ENCODE data around the gene PRUNE1.
A peak's percentile ranks its signal among the peaks of the same experiment; 100 is the strongest.

Gene PRUNE1

DNA sequence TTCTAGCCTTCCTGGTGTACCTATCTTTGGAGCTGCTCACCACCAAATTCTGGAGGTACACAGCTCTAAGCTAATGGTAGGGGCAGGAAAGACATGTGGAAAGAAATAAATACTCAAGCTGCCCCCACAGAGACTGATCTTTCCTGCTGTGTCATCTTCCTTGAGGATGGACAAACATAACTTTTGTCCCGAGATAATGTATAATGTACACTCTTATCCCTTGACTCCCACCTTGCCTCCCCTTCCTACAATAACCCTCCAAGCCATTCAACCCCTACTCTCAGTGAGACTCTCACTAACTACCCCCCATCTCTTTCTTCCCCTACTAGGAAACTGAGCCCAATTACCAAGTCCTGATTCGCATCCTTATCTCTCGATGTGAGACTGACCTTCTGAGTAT lies 14.0 kb upstream of the PRUNE1 start:
- no peak for FAIRE-seq
- no peak for DNase-seq (ENCODE audit: insufficient read length, low spot score)

DNA sequence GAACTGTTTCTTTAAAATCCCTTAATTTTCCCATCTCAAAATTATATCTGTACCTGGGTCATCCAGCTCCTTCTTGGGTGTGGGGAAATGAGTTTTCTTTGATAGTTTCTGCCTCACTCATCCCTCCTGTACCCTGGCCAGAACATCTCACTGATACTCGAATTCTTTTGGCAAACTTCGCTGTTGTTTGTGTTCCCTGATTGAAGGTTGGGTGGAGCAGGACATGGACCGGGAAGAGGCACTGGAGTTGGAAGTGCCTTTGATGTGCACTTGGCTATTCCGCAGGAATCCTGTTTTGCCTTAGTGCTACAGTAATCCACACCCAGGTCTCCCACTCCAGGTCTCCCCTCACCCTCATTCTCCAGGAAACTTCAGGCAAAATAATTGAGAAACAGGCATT lies 12.8 kb upstream of the PRUNE1 start:
- no peak for DNase-seq (ENCODE audit: insufficient read length, low spot score)
- TF ChIP-seq, protein P1, sequence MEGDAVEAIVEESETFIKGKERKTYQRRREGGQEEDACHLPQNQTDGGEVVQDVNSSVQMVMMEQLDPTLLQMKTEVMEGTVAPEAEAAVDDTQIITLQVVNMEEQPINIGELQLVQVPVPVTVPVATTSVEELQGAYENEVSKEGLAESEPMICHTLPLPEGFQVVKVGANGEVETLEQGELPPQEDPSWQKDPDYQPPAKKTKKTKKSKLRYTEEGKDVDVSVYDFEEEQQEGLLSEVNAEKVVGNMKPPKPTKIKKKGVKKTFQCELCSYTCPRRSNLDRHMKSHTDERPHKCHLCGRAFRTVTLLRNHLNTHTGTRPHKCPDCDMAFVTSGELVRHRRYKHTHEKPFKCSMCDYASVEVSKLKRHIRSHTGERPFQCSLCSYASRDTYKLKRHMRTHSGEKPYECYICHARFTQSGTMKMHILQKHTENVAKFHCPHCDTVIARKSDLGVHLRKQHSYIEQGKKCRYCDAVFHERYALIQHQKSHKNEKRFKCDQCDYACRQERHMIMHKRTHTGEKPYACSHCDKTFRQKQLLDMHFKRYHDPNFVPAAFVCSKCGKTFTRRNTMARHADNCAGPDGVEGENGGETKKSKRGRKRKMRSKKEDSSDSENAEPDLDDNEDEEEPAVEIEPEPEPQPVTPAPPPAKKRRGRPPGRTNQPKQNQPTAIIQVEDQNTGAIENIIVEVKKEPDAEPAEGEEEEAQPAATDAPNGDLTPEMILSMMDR (IDR thresholded peaks at IDR 0.05; ENCODE audit: insufficient read depth, missing control alignments), result no peak
- no peak for FAIRE-seq

More for the DNA sequence above, 14.0 kb upstream of the PRUNE1 start:
- TF ChIP-seq, protein P1 (IDR thresholded peaks at IDR 0.05; ENCODE audit: insufficient read depth, missing control alignments), result no peak

DNA sequence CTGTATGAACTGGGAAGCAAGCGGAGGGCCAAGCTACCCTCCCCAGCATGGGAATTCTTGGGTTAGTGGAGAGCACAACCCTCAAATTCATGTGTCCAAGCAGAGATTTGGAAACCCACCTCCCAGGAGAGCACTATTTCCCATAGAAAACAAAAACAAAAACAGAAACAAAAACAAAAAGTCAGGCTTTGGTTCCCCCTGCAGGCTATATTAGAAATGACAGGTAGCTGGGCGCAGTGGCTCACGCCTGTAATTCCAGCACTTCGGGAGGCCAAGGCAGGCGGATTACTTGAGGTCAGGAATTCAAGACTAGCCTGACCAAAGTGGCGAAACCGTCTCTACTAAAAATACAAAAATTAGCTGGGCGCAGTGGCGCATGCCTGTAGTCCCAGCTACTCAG lies 12.4 kb upstream of the PRUNE1 start:
- FAIRE-seq (no peak), DNase-seq (ENCODE audit: insufficient read length, low spot score) (no peak)
- TF ChIP-seq, protein P1 (IDR thresholded peaks at IDR 0.05; ENCODE audit: insufficient read depth, missing control alignments), result peak; percentile 79

DNA sequence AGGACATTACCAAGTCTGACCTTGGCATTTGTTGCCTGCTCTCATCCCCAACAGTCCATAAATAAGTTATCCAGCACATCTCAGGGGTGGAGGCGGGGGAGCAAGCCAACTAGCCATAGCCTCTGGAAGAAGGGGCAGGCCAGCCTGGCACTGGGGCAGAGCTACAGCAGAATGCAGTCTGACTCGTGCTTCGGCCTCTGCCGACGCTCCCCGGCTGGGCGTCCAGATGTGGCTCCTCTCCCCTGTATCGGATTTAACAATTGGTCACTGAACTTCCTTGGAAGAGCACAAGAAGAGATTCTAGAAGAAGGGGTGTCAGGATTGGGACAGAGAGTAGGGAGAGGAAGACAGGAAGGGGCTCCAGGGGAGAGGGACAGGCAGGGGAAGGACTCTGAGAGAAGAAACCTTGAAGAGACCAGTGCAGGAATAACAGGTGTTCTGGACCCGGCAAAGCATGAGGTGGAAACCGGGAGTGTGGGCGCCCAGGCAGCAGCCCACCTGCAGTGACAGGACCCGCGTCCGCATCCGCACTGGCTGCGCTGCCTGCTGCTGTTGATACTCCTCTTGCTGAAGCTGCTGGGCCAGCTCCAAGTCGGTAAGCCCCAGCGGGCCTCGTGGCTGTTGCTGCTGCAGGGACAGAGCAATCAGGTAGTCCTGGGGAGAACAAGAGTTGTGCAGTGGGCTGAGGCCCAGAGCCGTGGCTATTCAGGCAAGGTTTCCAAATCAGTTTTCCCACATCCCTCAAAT lies 10.9 kb upstream of the PRUNE1 start:
- TF ChIP-seq, protein P1 (IDR thresholded peaks at IDR 0.05; ENCODE audit: insufficient read depth, missing control alignments), result no peak
- DNase-seq (ENCODE audit: insufficient read length, low spot score), result no peak
- FAIRE-seq, result no peak

DNA sequence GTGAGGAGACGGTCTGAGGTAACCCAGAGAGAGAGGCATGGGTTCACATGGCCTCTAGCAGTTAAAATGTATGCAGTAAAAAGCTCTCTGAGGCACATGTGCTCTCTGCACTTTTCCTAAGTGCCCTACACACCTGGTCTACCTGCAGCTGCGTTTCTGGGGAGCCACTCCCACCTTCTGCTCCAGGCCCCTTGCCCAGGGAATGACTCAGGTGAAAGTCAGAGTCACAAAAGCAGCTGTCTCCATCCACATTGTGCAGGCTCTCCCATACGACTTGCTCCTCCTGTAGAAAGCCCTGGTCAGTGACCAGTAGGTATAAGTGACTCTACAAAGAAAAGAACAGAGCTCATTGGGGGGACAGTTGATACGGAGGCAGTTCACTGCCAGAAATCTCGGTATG lies 10.3 kb upstream of the PRUNE1 start:
- FAIRE-seq (no peak), DNase-seq (ENCODE audit: insufficient read length, low spot score) (no peak)
- TF ChIP-seq, protein P1 (IDR thresholded peaks at IDR 0.05; ENCODE audit: insufficient read depth, missing control alignments), result no peak

DNA sequence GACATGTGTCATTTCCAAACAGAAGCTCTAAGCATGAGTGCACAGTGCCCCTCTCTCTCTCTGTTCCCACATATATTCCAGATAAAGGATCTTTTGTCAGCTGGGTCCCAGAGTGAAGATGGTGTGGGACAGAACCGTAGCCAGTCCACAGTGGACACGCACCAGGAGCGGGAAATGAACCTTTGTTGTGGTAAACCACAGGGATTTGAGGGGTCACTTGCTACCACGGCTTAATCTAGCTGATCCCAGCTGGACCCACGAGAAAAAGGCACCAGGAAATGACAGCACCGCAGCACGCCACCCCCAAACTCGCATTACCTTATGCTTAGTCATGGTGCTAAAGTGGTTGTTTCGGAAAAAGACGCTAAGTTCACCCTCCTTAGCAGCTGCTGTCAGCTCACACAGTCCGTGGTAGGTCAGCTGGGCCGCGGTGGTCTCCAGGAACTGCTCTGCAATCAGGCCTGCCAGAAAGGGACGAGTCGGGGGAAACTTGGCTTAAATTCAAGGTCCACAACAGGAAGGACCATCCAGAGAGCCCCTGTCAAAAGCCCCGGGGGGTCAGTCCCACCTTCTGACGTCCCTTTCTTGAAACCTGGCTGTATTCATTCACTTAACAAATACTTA lies 9.1 kb upstream of the PRUNE1 start:
- TF ChIP-seq, protein P1 (IDR thresholded peaks at IDR 0.05; ENCODE audit: insufficient read depth, missing control alignments), result no peak
- no peak for FAIRE-seq

DNA sequence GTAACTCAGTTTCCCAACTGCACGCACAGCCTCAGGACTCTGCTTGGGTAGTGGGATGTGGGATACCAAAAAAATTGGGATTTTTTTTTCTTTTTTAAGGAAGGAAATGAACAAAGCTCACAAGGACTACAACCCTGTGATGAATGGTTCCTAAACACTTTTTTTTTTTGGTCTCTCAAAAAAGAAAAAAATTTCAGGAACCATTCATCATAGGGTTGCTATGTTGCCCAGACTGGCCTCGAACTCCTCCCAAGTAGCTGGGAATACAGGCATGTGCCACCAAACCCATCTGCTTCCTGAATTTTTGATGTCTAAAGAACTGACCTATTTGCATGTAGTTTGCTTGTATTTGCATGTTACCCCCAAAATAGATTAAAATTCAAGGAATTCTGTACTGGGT lies 8.3 kb upstream of the PRUNE1 start:
- DNase-seq (ENCODE audit: insufficient read length, low spot score) (no peak), FAIRE-seq (no peak)
- TF ChIP-seq, protein P1 (IDR thresholded peaks at IDR 0.05; ENCODE audit: insufficient read depth, missing control alignments), result no peak

More for the DNA sequence above, 9.1 kb upstream of the PRUNE1 start:
- DNase-seq (ENCODE audit: insufficient read length, low spot score), result no peak

Measured in D721Med (cell line).